ENCODE results near the gene STOML1. TPM values are rescaled to one million over a fixed set of nuclear protein-coding genes. Genes with fewer than 3 reads are reported as not detected.

The STOML1 gene
- total RNA-seq, 1 donor from 2014 or later: 9.7 TPM

GRCh38 chr15:73945130-73945508 is 47.0 kb downstream of the STOML1 start:
- Mint-ChIP-seq H3K4me1 (peaks cover 19% of the 10 kb centered on the region), H3K27me3 (ENCODE audit: low read depth) (no peaks in the 10 kb centered on the region), H3K27ac (ENCODE audit: unreplicated experiment) (no peak overlapping the region), H3K9me3 (no peaks in the 10 kb centered on the region), H3K4me3 (no peak overlapping the region), H3K36me3 (ENCODE audit: low read depth) (no peaks in the 10 kb centered on the region)
- no peak for DNase-seq (ENCODE audit: low read depth, low spot score)
- TF ChIP-seq CTCF (conservative IDR thresholded peaks at IDR 0.05): no peak

GRCh38 chr15:73944161-73945129 is 47.6 kb downstream of the STOML1 start:
- no peak overlapping the region for H3K4me3 Mint-ChIP-seq
- H3K27ac Mint-ChIP-seq (ENCODE audit: unreplicated experiment): no peak overlapping the region
- no peak for TF ChIP-seq CTCF (conservative IDR thresholded peaks at IDR 0.05)
- no peak for DNase-seq (ENCODE audit: low read depth, low spot score)
- no peaks in the 10 kb centered on the region for H3K9me3 Mint-ChIP-seq
- peaks cover 24% of the 10 kb centered on the region for H3K4me1 Mint-ChIP-seq
- H3K36me3 Mint-ChIP-seq (ENCODE audit: low read depth): no peaks in the 10 kb centered on the region
- H3K27me3 Mint-ChIP-seq (ENCODE audit: low read depth): no peaks in the 10 kb centered on the region

GRCh38 chr15:73942751-73943270 is 49.3 kb downstream of the STOML1 start:
- Mint-ChIP-seq H3K36me3 (ENCODE audit: low read depth) (no peaks in the 10 kb centered on the region), H3K27ac (ENCODE audit: unreplicated experiment) (no peak overlapping the region), H3K4me1 (peaks cover 32% of the 10 kb centered on the region), H3K4me3 (no peak overlapping the region), H3K9me3 (no peaks in the 10 kb centered on the region), H3K27me3 (ENCODE audit: low read depth) (no peaks in the 10 kb centered on the region)
- no peak for TF ChIP-seq CTCF (conservative IDR thresholded peaks at IDR 0.05)
- DNase-seq (ENCODE audit: low read depth, low spot score): no peak

GRCh38 chr15:73941871-73942635 is 50.0 kb downstream of the STOML1 start:
- H3K27me3 Mint-ChIP-seq (ENCODE audit: low read depth): no peaks in the 10 kb centered on the region
- H3K27ac Mint-ChIP-seq (ENCODE audit: unreplicated experiment): no peak overlapping the region
- no peak for DNase-seq (ENCODE audit: low read depth, low spot score)
- TF ChIP-seq CTCF (conservative IDR thresholded peaks at IDR 0.05): no peak
- H3K4me1 Mint-ChIP-seq: peaks cover 32% of the 10 kb centered on the region
- no peaks in the 10 kb centered on the region for H3K36me3 Mint-ChIP-seq (ENCODE audit: low read depth)
- H3K4me3 Mint-ChIP-seq: no peak overlapping the region
- no peaks in the 10 kb centered on the region for H3K9me3 Mint-ChIP-seq

GRCh38 chr15:73941449-73941848 is 50.6 kb downstream of the STOML1 start:
- no peaks in the 10 kb centered on the region for H3K36me3 Mint-ChIP-seq (ENCODE audit: low read depth)
- peaks cover 37% of the 10 kb centered on the region for H3K4me1 Mint-ChIP-seq
- no peaks in the 10 kb centered on the region for H3K9me3 Mint-ChIP-seq
- no peak overlapping the region for H3K27ac Mint-ChIP-seq (ENCODE audit: unreplicated experiment)
- TF ChIP-seq CTCF (conservative IDR thresholded peaks at IDR 0.05): no peak
- no peaks in the 10 kb centered on the region for H3K27me3 Mint-ChIP-seq (ENCODE audit: low read depth)
- no peak overlapping the region for H3K4me3 Mint-ChIP-seq
- no peak for DNase-seq (ENCODE audit: low read depth, low spot score)

Measured in neural crest cell (in vitro differentiated cells).